Cardiac septum (tissue), 1 donor: ENCODE results near the gene CGB5. TPM values are rescaled to one million over a fixed set of nuclear protein-coding genes. Genes with fewer than 3 reads are reported as not detected.
"Not testable (repeated sequence)": the region's sequence is repeated elsewhere in the genome, so short reads cannot be mapped to it uniquely, and the experiment has no call there.

Experiments
- DNase-seq: peaks from one replicate; pipeline ENCODE4 v3.0.0-alpha.2; 2020; ENCODE audit warnings: low spot score
- intact Hi-C: fragments of 100-400 bp; cut with DNase I; formaldehyde crosslinking; loops from one replicate; pipeline ENCODE4 v1.14.0; 2022
- long read RNA-seq: library from polyadenylated mRNA; unstranded; transcript quantifications from one replicate; pipeline ENCODE4 v2.0.0, GENCODE V29; 2021
- total RNA-seq: library from RNA; stranded (reverse); fragmentation: NEBNext Ultra II Directional; extraction: Animal tissue kit (Norgen Biotek cat#: 25700); gene quantifications from one replicate; pipeline ENCODE4 v1.2.1, GENCODE V29; 2021
- donor health status: DM: no; HTN: no; CAD: no.

The CGB5 gene
- total RNA-seq: not detected
- long read RNA-seq: 0 reads

- DNase-seq, intact Hi-C loops: not testable (repeated sequence)
Observed at GRCh38 chr19:49043548-49043947, at the start of gene CGB5. CGB5 (plus strand) TSS chr19:49043848; CDS start chr19:49044210, 362 bp downstream.

- intact Hi-C loops: loop anchor here (5.0 to 10.0 kb wide), 2 partner anchors 153 to 211 kb away; no protein-coding TSS in a partner anchor
Observed at GRCh38 chr19:48994035-48994386, 49.6 kb upstream of the CGB5 start.

GRCh38 chr19:48997972-48998371, 45.7 kb upstream of the CGB5 start:
- intact Hi-C loops: loop anchor here (10.0 kb wide), 1 partner anchor 207 kb away; no protein-coding TSS in a partner anchor
- no peak for DNase-seq

More at GRCh38 chr19:48994035-48994386, 49.6 kb upstream of the CGB5 start:
- DNase-seq: no peak

GRCh38 chr19:48999481-49000325, 43.9 kb upstream of the CGB5 start:
- intact Hi-C loops: loop anchor here (10.0 kb wide), 1 partner anchor 205 kb away; no protein-coding TSS in a partner anchor
- DNase-seq: no peak

- intact Hi-C loops: no loop called here
- DNase-seq: no peak
Observed at GRCh38 chr19:49004133-49004532, 39.5 kb upstream of the CGB5 start.

GRCh38 chr19:49004964-49005614, 38.6 kb upstream of the CGB5 start:
- DNase-seq: no peak

GRCh38 chr19:49006905-49007304, 36.7 kb upstream of the CGB5 start:
- DNase-seq: no peak
- intact Hi-C loops: no loop called here

More at GRCh38 chr19:49004964-49005614, 38.6 kb upstream of the CGB5 start:
- intact Hi-C loops: no loop called here

GRCh38 chr19:49009828-49010227, 33.8 kb upstream of the CGB5 start:
- DNase-seq: no peak
- intact Hi-C loops: no loop called here

- intact Hi-C loops: no loop called here
- DNase-seq: no peak
Observed at GRCh38 chr19:49010453-49010852, 33.2 kb upstream of the CGB5 start.

- intact Hi-C loops: no loop called here
- DNase-seq: no peak
Observed at GRCh38 chr19:49011194-49011593, 32.5 kb upstream of the CGB5 start.

GRCh38 chr19:49014123-49014869, 29.4 kb upstream of the CGB5 start:
- no peak for DNase-seq
- intact Hi-C loops: no loop called here

GRCh38 chr19:49014870-49015255, 28.8 kb upstream of the CGB5 start:
- intact Hi-C loops: no loop called here
- DNase-seq: no peak

GRCh38 chr19:49016067-49016839, 27.4 kb upstream of the CGB5 start:
- intact Hi-C loops: no loop called here

GRCh38 chr19:49017041-49017665, 26.5 kb upstream of the CGB5 start, which contains the start of gene LHB:
LHB (minus strand) TSS chr19:49017091; CDS start chr19:49017081, 10 bp downstream.
- intact Hi-C loops: no loop called here

More at GRCh38 chr19:49016067-49016839, 27.4 kb upstream of the CGB5 start:
- no peak for DNase-seq

GRCh38 chr19:49017666-49018351, 25.8 kb upstream of the CGB5 start:
- intact Hi-C loops: no loop called here
- no peak for DNase-seq

More at GRCh38 chr19:49017041-49017665, 26.5 kb upstream of the CGB5 start, which contains the start of gene LHB:
- DNase-seq: no peak

- DNase-seq, intact Hi-C loops: not testable (repeated sequence)
Observed at GRCh38 chr19:49018388-49019241, 25.0 kb upstream of the CGB5 start.
